GM13976 (cell line): Measurements from ENCODE around the gene GABRB1.
"Not testable (repeated sequence)": the region's sequence is repeated elsewhere in the genome, so short reads cannot be mapped to it uniquely, and the experiment has no call there.

ENCODE experiments used
- DNase-seq: peaks from one replicate; pipeline ENCODE4 v3.0.0; 2012; ENCODE audit warnings: low spot score
- CTCF ChIP-seq: IDR thresholded peaks from 2 replicates; pipeline ENCODE4 v1.5.1; 2012; ENCODE audit warnings: borderline replicate concordance, mild to moderate bottlenecking; ENCODE audit not compliant: insufficient read depth; ENCODE audit errors: extremely low read depth, missing control alignments, control extremely low read depth
- in situ Hi-C: fragments of 300-500 bp; cut with MboI; formaldehyde crosslinking; loops from one replicate; pipeline ENCODE4 v1.12.0; 2022; ENCODE audit warnings: low sequenced_read_pairs, mixed read lengths, inconsistent platforms; ENCODE audit not compliant: unreplicated experiment

The GABRB1 gene

GRCh38 chr4:47289805-47290204 is 258.4 kb downstream of the GABRB1 start:
- TF ChIP-seq CTCF = no peak
- in situ Hi-C loops = no loop called here
- no peak for DNase-seq

- in situ Hi-C loops, DNase-seq: not testable (repeated sequence)
These were observed 259.5 kb downstream of the GABRB1 start for GRCh38 chr4:47290873-47291272.

- TF ChIP-seq CTCF = no peak
- in situ Hi-C loops = no loop called here
- DNase-seq = no peak
These were observed 277.8 kb downstream of the GABRB1 start for GRCh38 chr4:47309165-47309564.

GRCh38 chr4:47312170-47312569 is 280.8 kb downstream of the GABRB1 start:
- no peak for DNase-seq
- no peak for TF ChIP-seq CTCF
- in situ Hi-C loops = no loop called here

GRCh38 chr4:47313384-47313783 is 282.0 kb downstream of the GABRB1 start:
- no peak for TF ChIP-seq CTCF
- no peak for DNase-seq
- in situ Hi-C loops = no loop called here

GRCh38 chr4:47315346-47315745 is 284.0 kb downstream of the GABRB1 start:
- TF ChIP-seq CTCF = no peak
- DNase-seq = no peak
- in situ Hi-C loops = no loop called here

- DNase-seq = no peak
- in situ Hi-C loops = no loop called here
- TF ChIP-seq CTCF = no peak
These were observed 294.7 kb downstream of the GABRB1 start for GRCh38 chr4:47326025-47326424.

GRCh38 chr4:47330866-47331265 is 299.5 kb downstream of the GABRB1 start:
- DNase-seq = no peak
- in situ Hi-C loops = no loop called here
- TF ChIP-seq CTCF = no peak
